ENCODE data around the gene NUP214. TPM values are rescaled to one million over a fixed set of nuclear protein-coding genes. Genes with fewer than 3 reads are reported as not detected.

Gene NUP214
- total RNA-seq, 1 experiment from 2014 or later = 25.6 TPM

DNA sequence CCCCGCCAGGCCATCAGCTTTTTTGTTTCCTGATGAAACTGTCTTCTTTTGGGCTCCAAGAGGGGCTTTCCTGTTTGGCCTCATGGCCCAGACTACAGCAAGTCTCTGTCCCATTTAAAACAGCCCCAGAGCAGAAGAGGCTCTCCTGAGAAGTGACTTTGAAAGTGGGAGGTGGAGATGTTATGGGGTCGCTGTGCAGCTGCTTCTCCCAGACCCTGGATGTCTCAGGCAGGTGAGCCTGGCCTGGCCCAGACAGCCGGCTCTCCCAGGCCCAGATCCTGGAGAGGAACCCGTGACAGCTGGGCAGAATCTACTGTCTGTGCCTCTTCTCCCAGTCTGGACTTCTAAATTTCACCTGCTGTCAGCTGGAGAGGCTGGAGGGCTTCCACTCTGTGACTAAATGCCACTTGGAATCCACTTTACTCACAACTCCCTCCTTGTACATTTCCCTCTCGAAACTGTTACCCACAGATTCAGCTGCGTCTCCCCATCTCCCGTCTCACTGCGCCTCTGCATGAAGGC is 130.4 kb downstream of the NUP214 start:
- Histone ChIP-seq H3K9me3 (ENCODE audit: low read length) (no peaks in the 10 kb centered on the region), H2AFZ (ENCODE audit: low read length) (peak overlapping the region; percentile 82; the same call in 1 of the 2 replicates), H3K79me2 (ENCODE audit: low read length) (no peaks in the 10 kb centered on the region), H3K27me3 (ENCODE audit: low read length) (no peaks in the 10 kb centered on the region), H4K20me1 (ENCODE audit: low read length) (no peaks in the 10 kb centered on the region), H3K27ac (ENCODE audit: low read length) (no peak overlapping the region), H3K4me1 (ENCODE audit: insufficient read depth, low read length) (no peaks in the 10 kb centered on the region), H3K9ac (ENCODE audit: low read length) (no peak overlapping the region), H3F3A (ENCODE audit: low read length, unreplicated experiment) (no peaks in the 10 kb centered on the region), H3K4me2 (ENCODE audit: low read length) (no peak overlapping the region), H3K4me3 (ENCODE audit: low read length) (no peak overlapping the region), H3K36me3 (ENCODE audit: low read depth, low read length) (no peaks in the 10 kb centered on the region), H3K9me2 (replicated peaks; ENCODE audit: low read length) (no peaks in the 10 kb centered on the region)
- intact Hi-C loops (cut with micrococcal nuclease) = no loop called here
- DNase-seq (no peak), ATAC-seq (no peak)
- ChIA-PET CTCF (no interaction called here), POLR2A (ENCODE audit: unreplicated experiment) (no interaction called here)
- BruUV-seq (replicated peaks) = no TSS peak
- TF ChIP-seq EZH2 (IDR thresholded peaks at IDR 0.05; ENCODE audit: low read length, unreplicated experiment) = no peak
- TF ChIP-seq EZH2phosphoT487 (IDR thresholded peaks at IDR 0.05; ENCODE audit: borderline replicate concordance, low read length) = no peak
- TF ChIP-seq CTCF (conservative IDR thresholded peaks at IDR 0.05; ENCODE audit: low read depth, low read length) = no peak

- CTCF ChIA-PET = no interaction called here
- Histone ChIP-seq H3K4me3 (ENCODE audit: low read length) (no peak overlapping the region), H3K36me3 (ENCODE audit: low read depth, low read length) (no peaks in the 10 kb centered on the region), H3K27me3 (ENCODE audit: low read length) (no peaks in the 10 kb centered on the region), H3K9ac (ENCODE audit: low read length) (no peak overlapping the region), H3K4me1 (ENCODE audit: insufficient read depth, low read length) (no peaks in the 10 kb centered on the region), H3K4me2 (ENCODE audit: low read length) (no peak overlapping the region), H3F3A (ENCODE audit: low read length, unreplicated experiment) (no peaks in the 10 kb centered on the region), H2AFZ (ENCODE audit: low read length) (no peak overlapping the region), H3K9me3 (ENCODE audit: low read length) (no peaks in the 10 kb centered on the region), H4K20me1 (ENCODE audit: low read length) (no peaks in the 10 kb centered on the region), H3K79me2 (ENCODE audit: low read length) (no peaks in the 10 kb centered on the region), H3K27ac (ENCODE audit: low read length) (no peak overlapping the region), H3K9me2 (replicated peaks; ENCODE audit: low read length) (no peaks in the 10 kb centered on the region)
- no peak for TF ChIP-seq CTCF (conservative IDR thresholded peaks at IDR 0.05; ENCODE audit: low read depth, low read length)
- TF ChIP-seq EZH2phosphoT487 (IDR thresholded peaks at IDR 0.05; ENCODE audit: borderline replicate concordance, low read length) = no peak
- TF ChIP-seq EZH2 (IDR thresholded peaks at IDR 0.05; ENCODE audit: low read length, unreplicated experiment) = no peak
- POLR2A ChIA-PET (ENCODE audit: unreplicated experiment) = no interaction called here
- DNase-seq (no peak), ATAC-seq (no peak)
- intact Hi-C loops (cut with micrococcal nuclease) = no loop called here
- no TSS peak for BruUV-seq (replicated peaks)
Measured at GRCh38 chr9:131257266-131258025, 132.1 kb downstream of the NUP214 start.

- no peak for ATAC-seq
- Histone ChIP-seq H2AFZ (ENCODE audit: low read length) (no peak overlapping the region), H3F3A (ENCODE audit: low read length, unreplicated experiment) (no peaks in the 10 kb centered on the region), H3K4me3 (ENCODE audit: low read length) (no peak overlapping the region), H3K9me2 (replicated peaks; ENCODE audit: low read length) (no peaks in the 10 kb centered on the region), H3K36me3 (ENCODE audit: low read depth, low read length) (no peaks in the 10 kb centered on the region), H3K27me3 (ENCODE audit: low read length) (no peaks in the 10 kb centered on the region), H3K9me3 (ENCODE audit: low read length) (no peaks in the 10 kb centered on the region), H3K27ac (ENCODE audit: low read length) (no peak overlapping the region), H4K20me1 (ENCODE audit: low read length) (no peaks in the 10 kb centered on the region), H3K4me2 (ENCODE audit: low read length) (no peak overlapping the region), H3K4me1 (ENCODE audit: insufficient read depth, low read length) (no peaks in the 10 kb centered on the region), H3K9ac (ENCODE audit: low read length) (no peak overlapping the region), H3K79me2 (ENCODE audit: low read length) (no peaks in the 10 kb centered on the region)
- intact Hi-C loops (cut with micrococcal nuclease) = no loop called here
- TF ChIP-seq EZH2phosphoT487 (IDR thresholded peaks at IDR 0.05; ENCODE audit: borderline replicate concordance, low read length) (no peak), EZH2 (IDR thresholded peaks at IDR 0.05; ENCODE audit: low read length, unreplicated experiment) (no peak), CTCF (conservative IDR thresholded peaks at IDR 0.05; ENCODE audit: low read depth, low read length) (no peak)
- POLR2A ChIA-PET (ENCODE audit: unreplicated experiment) = no interaction called here
- DNase-seq = no peak
- BruUV-seq (replicated peaks) = no TSS peak
- CTCF ChIA-PET = no interaction called here
Measured at GRCh38 chr9:131258186-131258585, 132.8 kb downstream of the NUP214 start.
